DMS153 treated with DMSO at 0.1 percent for 48 hours (cell line): ENCODE measurements around the gene NHEJ1.
A peak's percentile ranks its signal among the peaks of the same experiment; 100 is the strongest.

ENCODE experiments used
- DNase-seq: peaks from one replicate; lab custom pipeline; 2025; ENCODE audit not compliant: unreplicated experiment; lab: John Stamatoyannopoulos, UW

NHEJ1 gene

GRCh38 chr2:219124381-219125110, 36.1 kb downstream of the NHEJ1 start:
- no peak for DNase-seq

- no peak for DNase-seq
Measured at GRCh38 chr2:219123356-219124135, 37.1 kb downstream of the NHEJ1 start.

GRCh38 chr2:219122202-219122980, 38.2 kb downstream of the NHEJ1 start:
- no peak for DNase-seq

GRCh38 chr2:219120082-219120481, 40.5 kb downstream of the NHEJ1 start:
- DNase-seq = no peak

- DNase-seq = peak; percentile 36
Measured at GRCh38 chr2:219119422-219120043, 41.1 kb downstream of the NHEJ1 start.

GRCh38 chr2:219118504-219118903, 42.1 kb downstream of the NHEJ1 start:
- no peak for DNase-seq

- DNase-seq = no peak
Measured at GRCh38 chr2:219116776-219117646, 43.6 kb downstream of the NHEJ1 start.

GRCh38 chr2:219112651-219113338, 47.8 kb downstream of the NHEJ1 start:
- no peak for DNase-seq

GRCh38 chr2:219112062-219112406, 48.6 kb downstream of the NHEJ1 start:
- no peak for DNase-seq

- DNase-seq = no peak
Measured at GRCh38 chr2:219111375-219112061, 49.1 kb downstream of the NHEJ1 start.

- DNase-seq = no peak
Measured at GRCh38 chr2:219109471-219109870, 51.1 kb downstream of the NHEJ1 start.

- DNase-seq = no peak
Measured at GRCh38 chr2:219107758-219108157, 52.9 kb downstream of the NHEJ1 start.

GRCh38 chr2:219106251-219106650, 54.4 kb downstream of the NHEJ1 start:
- DNase-seq = no peak

- DNase-seq = peak; percentile 14
Measured at GRCh38 chr2:219104107-219105035, 56.2 kb downstream of the NHEJ1 start.

- DNase-seq = no peak
Measured at GRCh38 chr2:219099329-219099728, 61.3 kb downstream of the NHEJ1 start.

- DNase-seq = no peak
Measured at GRCh38 chr2:219095406-219095935, 65.1 kb downstream of the NHEJ1 start.

- DNase-seq = no peak
Measured at GRCh38 chr2:219094171-219094570, 66.4 kb downstream of the NHEJ1 start.
